ENCODE data around the gene CUEDC2. TPM values are rescaled to one million over a fixed set of nuclear protein-coding genes. Genes with fewer than 3 reads are reported as not detected.

The CUEDC2 gene
- total RNA-seq, 1 donor from 2014 or later: 72.3 TPM

GRCh38 chr10:102392306-102392705, 40.1 kb downstream of the CUEDC2 start:
- Histone ChIP-seq H3K4me3 (no peak overlapping the region), H3K27ac (replicated peaks) (no peak overlapping the region), H3K4me1 (peaks cover 35% of the 10 kb centered on the region), H3K27me3 (ENCODE audit: low read depth) (no peaks in the 10 kb centered on the region), H3K9me3 (replicated peaks) (no peaks in the 10 kb centered on the region), H3K36me3 (no peaks in the 10 kb centered on the region)
- DNase-seq: no peak
- no peak for TF ChIP-seq CTCF (IDR thresholded peaks at IDR 0.05; ENCODE audit: borderline replicate concordance)
- intact Hi-C loops (cut with micrococcal nuclease): loop anchor here (10.0 kb wide), 2 partner anchors 82 to 192 kb away; no protein-coding TSS in a partner anchor

GRCh38 chr10:102389894-102390293, 42.5 kb downstream of the CUEDC2 start:
- no peaks in the 10 kb centered on the region for H3K36me3 ChIP-seq
- no peaks in the 10 kb centered on the region for H3K27me3 ChIP-seq (ENCODE audit: low read depth)
- no peak for TF ChIP-seq CTCF (IDR thresholded peaks at IDR 0.05; ENCODE audit: borderline replicate concordance)
- H3K9me3 ChIP-seq (replicated peaks): no peaks in the 10 kb centered on the region
- no peak overlapping the region for H3K4me3 ChIP-seq
- intact Hi-C loops (cut with micrococcal nuclease): loop anchor here (10.0 kb wide), 2 partner anchors 85 to 195 kb away; no protein-coding TSS in a partner anchor
- no peak for DNase-seq
- peaks cover 15% of the 10 kb centered on the region for H3K4me1 ChIP-seq
- no peak overlapping the region for H3K27ac ChIP-seq (replicated peaks)

GRCh38 chr10:102384606-102385429, 47.6 kb downstream of the CUEDC2 start:
- intact Hi-C loops (cut with micrococcal nuclease): no loop called here
- no peak overlapping the region for H3K27ac ChIP-seq (replicated peaks)
- no peak overlapping the region for H3K4me3 ChIP-seq
- peaks cover 33% of the 10 kb centered on the region for H3K36me3 ChIP-seq
- H3K9me3 ChIP-seq (replicated peaks): no peaks in the 10 kb centered on the region
- TF ChIP-seq CTCF (IDR thresholded peaks at IDR 0.05; ENCODE audit: borderline replicate concordance): no peak
- no peak for DNase-seq
- no peaks in the 10 kb centered on the region for H3K4me1 ChIP-seq
- H3K27me3 ChIP-seq (ENCODE audit: low read depth): no peaks in the 10 kb centered on the region

GRCh38 chr10:102384053-102384452, 48.3 kb downstream of the CUEDC2 start:
- H3K4me1 ChIP-seq: no peaks in the 10 kb centered on the region
- no peak for DNase-seq
- H3K4me3 ChIP-seq: no peak overlapping the region
- no peak overlapping the region for H3K27ac ChIP-seq (replicated peaks)
- intact Hi-C loops (cut with micrococcal nuclease): no loop called here
- H3K27me3 ChIP-seq (ENCODE audit: low read depth): no peaks in the 10 kb centered on the region
- no peaks in the 10 kb centered on the region for H3K9me3 ChIP-seq (replicated peaks)
- no peak for TF ChIP-seq CTCF (IDR thresholded peaks at IDR 0.05; ENCODE audit: borderline replicate concordance)
- peaks cover 40% of the 10 kb centered on the region for H3K36me3 ChIP-seq

GRCh38 chr10:102382871-102383270, 49.5 kb downstream of the CUEDC2 start:
- Histone ChIP-seq H3K27me3 (ENCODE audit: low read depth) (no peaks in the 10 kb centered on the region), H3K36me3 (peaks cover 52% of the 10 kb centered on the region)
- intact Hi-C loops (cut with micrococcal nuclease): no loop called here

More at GRCh38 chr10:102382871-102383270, 49.5 kb downstream of the CUEDC2 start:
- H3K4me3 ChIP-seq: no peak overlapping the region
- DNase-seq: no peak
- no peaks in the 10 kb centered on the region for H3K9me3 ChIP-seq (replicated peaks)
- no peak for TF ChIP-seq CTCF (IDR thresholded peaks at IDR 0.05; ENCODE audit: borderline replicate concordance)
- H3K27ac ChIP-seq (replicated peaks): no peak overlapping the region
- no peaks in the 10 kb centered on the region for H3K4me1 ChIP-seq

Measured in left ventricle myocardium inferior (tissue), 1 donor.